ENCODE data around the gene CLDN5.

GRCh38 chr22:19483481-19484244 is 40.5 kb downstream of the CLDN5 start:
- TF ChIP-seq CTCF (IDR thresholded peaks at IDR 0.05), result no peak
- TF ChIP-seq POLR2A (IDR thresholded peaks at IDR 0.05), result no peak

All from heart left ventricle (tissue), 13 donors.